ENCODE measurements around the gene ASCL5. TPM values are rescaled to one million over a fixed set of nuclear protein-coding genes. Genes with fewer than 3 reads are reported as not detected.

ASCL5 gene
- total and polyA plus RNA-seq, 9 of the 15 experiments (the other 6 are each of a cell fraction or from before 2014, with no cell fraction given): 0.09 TPM; not detected in 8

GRCh38 chr1:201170533-201171062 lies 43.6 kb upstream of the ASCL5 start (continued):
- no peak for TF ChIP-seq CUX1 (CRISPR knock-in tag; IDR thresholded peaks at IDR 0.05)
- no peak; the same call in 1 of the 2 replicates for TF ChIP-seq ZNF316 (IDR thresholded peaks at IDR 0.05)
- no peak for TF ChIP-seq CBX5 (IDR thresholded peaks at IDR 0.05; ENCODE audit: borderline replicate concordance, low read depth)
- TF ChIP-seq SRF (CRISPR knock-in tag; IDR thresholded peaks at IDR 0.05): peak in 1 of 2 experiments; percentile 87; a peak in 2 of 4 replicates
- TF ChIP-seq NFE2L1 (tag; IDR thresholded peaks at IDR 0.05; ENCODE audit: borderline replicate concordance, low read depth): no peak
- no peak for TF ChIP-seq CBX2 (IDR thresholded peaks at IDR 0.05; ENCODE audit: insufficient read depth, low read length, poor library complexity, severe bottlenecking)
- TF ChIP-seq HOMEZ (CRISPR knock-in tag; IDR thresholded peaks at IDR 0.05): no peak
- no peak for TF ChIP-seq SREBF2 (CRISPR knock-in tag; IDR thresholded peaks at IDR 0.05)
- no peak; the same call in 1 of the 2 replicates for TF ChIP-seq GTF2A2 (tag; IDR thresholded peaks at IDR 0.05)
- TF ChIP-seq, protein P1, sequence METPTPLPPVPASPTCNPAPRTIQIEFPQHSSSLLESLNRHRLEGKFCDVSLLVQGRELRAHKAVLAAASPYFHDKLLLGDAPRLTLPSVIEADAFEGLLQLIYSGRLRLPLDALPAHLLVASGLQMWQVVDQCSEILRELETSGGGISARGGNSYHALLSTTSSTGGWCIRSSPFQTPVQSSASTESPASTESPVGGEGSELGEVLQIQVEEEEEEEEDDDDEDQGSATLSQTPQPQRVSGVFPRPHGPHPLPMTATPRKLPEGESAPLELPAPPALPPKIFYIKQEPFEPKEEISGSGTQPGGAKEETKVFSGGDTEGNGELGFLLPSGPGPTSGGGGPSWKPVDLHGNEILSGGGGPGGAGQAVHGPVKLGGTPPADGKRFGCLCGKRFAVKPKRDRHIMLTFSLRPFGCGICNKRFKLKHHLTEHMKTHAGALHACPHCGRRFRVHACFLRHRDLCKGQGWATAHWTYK (CRISPR knock-in tag; IDR thresholded peaks at IDR 0.05): 0 out of 2 replicates have a peak, but pooled peaks have one; percentile 62
- TF ChIP-seq, protein P2, sequence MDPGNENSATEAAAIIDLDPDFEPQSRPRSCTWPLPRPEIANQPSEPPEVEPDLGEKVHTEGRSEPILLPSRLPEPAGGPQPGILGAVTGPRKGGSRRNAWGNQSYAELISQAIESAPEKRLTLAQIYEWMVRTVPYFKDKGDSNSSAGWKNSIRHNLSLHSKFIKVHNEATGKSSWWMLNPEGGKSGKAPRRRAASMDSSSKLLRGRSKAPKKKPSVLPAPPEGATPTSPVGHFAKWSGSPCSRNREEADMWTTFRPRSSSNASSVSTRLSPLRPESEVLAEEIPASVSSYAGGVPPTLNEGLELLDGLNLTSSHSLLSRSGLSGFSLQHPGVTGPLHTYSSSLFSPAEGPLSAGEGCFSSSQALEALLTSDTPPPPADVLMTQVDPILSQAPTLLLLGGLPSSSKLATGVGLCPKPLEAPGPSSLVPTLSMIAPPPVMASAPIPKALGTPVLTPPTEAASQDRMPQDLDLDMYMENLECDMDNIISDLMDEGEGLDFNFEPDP (CRISPR knock-in tag; IDR thresholded peaks at IDR 0.05): no peak
- no peak for TF ChIP-seq PCBP1 (IDR thresholded peaks at IDR 0.05; ENCODE audit: low read depth, low read length, poor library complexity, severe bottlenecking)
- no peak for TF ChIP-seq MAFK (IDR thresholded peaks at IDR 0.05; ENCODE audit: low read length)
- no peak for TF ChIP-seq KLF13 (tag; IDR thresholded peaks at IDR 0.05; ENCODE audit: borderline replicate concordance, low read depth)
- TF ChIP-seq, protein P3, sequence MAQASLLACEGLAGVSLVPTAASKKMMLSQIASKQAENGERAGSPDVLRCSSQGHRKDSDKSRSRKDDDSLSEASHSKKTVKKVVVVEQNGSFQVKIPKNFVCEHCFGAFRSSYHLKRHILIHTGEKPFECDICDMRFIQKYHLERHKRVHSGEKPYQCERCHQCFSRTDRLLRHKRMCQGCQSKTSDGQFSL (CRISPR knock-in tag; IDR thresholded peaks at IDR 0.05): no peak
- TF ChIP-seq, protein P3 (tag; IDR thresholded peaks at IDR 0.05): no peak
- TF ChIP-seq WHSC1 (IDR thresholded peaks at IDR 0.05; ENCODE audit: low read length): no peak

All from K562 (cell line).